ENCODE measurements around the gene PTPN13. TPM values are rescaled to one million over a fixed set of nuclear protein-coding genes. Genes with fewer than 3 reads are reported as not detected.

Gene PTPN13
- total and polyA plus RNA-seq, 2 experiments from 2014 or later, result 13.0 to 43.2 TPM

DNA sequence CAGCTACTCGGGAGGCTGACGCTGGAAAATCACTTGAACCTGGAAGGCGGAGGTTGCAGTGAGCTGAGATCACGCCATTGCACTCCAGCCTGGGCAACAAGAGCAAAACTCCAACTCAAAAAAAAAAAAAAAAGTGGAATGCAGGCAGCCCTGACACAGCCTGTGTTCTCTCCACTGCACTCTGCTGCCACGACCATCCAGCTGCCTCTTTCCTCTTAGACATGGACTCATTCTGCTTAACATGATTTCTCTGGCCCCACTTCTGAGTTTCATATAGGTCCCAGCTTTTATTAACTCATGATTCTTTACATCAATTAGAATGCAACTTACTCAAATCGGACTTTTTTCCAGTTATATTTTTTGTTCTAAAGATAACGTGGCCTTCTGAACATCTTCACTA is 225.4 kb downstream of the PTPN13 start:
- H3K4me1 ChIP-seq (ENCODE audit: insufficient read depth), result peaks cover 7% of the 10 kb centered on the region; the same call in 1 of the 2 replicates
- no peak overlapping the region for H2AFZ ChIP-seq
- H3K79me2 ChIP-seq (ENCODE audit: insufficient read depth), result no peaks in the 10 kb centered on the region
- no peaks in the 10 kb centered on the region for H3K9me2 ChIP-seq (ENCODE audit: insufficient read depth)
- no peaks in the 10 kb centered on the region for H3F3A ChIP-seq (ENCODE audit: insufficient read depth)
- no peak overlapping the region for H3K27ac ChIP-seq
- no peaks in the 10 kb centered on the region for H3K9me3 ChIP-seq (ENCODE audit: low read depth)
- H3K27me3 ChIP-seq (replicated peaks; ENCODE audit: insufficient read depth), result no peaks in the 10 kb centered on the region
- H3K36me3 ChIP-seq (ENCODE audit: low read depth), result peaks cover 15% of the 10 kb centered on the region
- no peak overlapping the region for H3K4me2 ChIP-seq (ENCODE audit: unreplicated experiment)
- H3K9ac ChIP-seq, result no peak overlapping the region
- WGBS, 2 experiments (ENCODE audit: low coverage in 1 of 2, low lambda C conversion rate in 2 of 2, missing lambda C conversion rate in 2 of 2), result 90 to 92% methylated on average over 7 of the region's 7 CpGs
- no peaks in the 10 kb centered on the region for H4K20me1 ChIP-seq (ENCODE audit: insufficient read depth)
- in situ Hi-C loops (cut with MboI), result no loop called here
- no peak for DNase-seq
- H3K4me3 ChIP-seq, result no peak overlapping the region
- no peak for TF ChIP-seq EZH2phosphoT487 (IDR thresholded peaks at IDR 0.05; ENCODE audit: insufficient read depth, low read depth)
- TF ChIP-seq EZH2 (IDR thresholded peaks at IDR 0.05; ENCODE audit: insufficient read depth, poor library complexity, severe bottlenecking), result no peak

DNA sequence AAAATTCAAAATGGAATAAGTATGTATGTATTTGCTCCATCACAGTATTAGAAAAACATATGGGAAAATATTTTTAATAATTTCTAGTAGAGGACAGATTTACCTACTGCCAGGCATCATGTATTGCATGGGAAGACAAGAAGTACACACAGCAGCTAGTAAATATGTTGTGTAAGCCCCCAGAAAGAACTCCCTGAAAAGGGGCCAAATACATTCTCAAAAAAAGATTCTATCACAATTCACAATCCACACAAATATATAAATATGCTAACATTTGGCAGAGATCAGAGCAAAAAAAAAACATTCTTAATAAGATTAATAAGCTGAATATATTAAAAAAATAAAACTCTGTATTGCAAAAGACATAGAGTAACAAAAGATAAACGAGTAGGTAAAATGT is 227.0 kb downstream of the PTPN13 start:
- Histone ChIP-seq H3K4me2 (ENCODE audit: unreplicated experiment) (no peak overlapping the region), H4K20me1 (ENCODE audit: insufficient read depth) (no peaks in the 10 kb centered on the region), H3K27me3 (replicated peaks; ENCODE audit: insufficient read depth) (no peaks in the 10 kb centered on the region), H2AFZ (no peak overlapping the region), H3K27ac (no peak overlapping the region), H3F3A (ENCODE audit: insufficient read depth) (no peaks in the 10 kb centered on the region), H3K36me3 (ENCODE audit: low read depth) (no peaks in the 10 kb centered on the region), H3K4me3 (no peak overlapping the region), H3K79me2 (ENCODE audit: insufficient read depth) (no peaks in the 10 kb centered on the region), H3K9me3 (ENCODE audit: low read depth) (no peaks in the 10 kb centered on the region), H3K4me1 (ENCODE audit: insufficient read depth) (peaks cover 5% of the 10 kb centered on the region; the same call in 1 of the 2 replicates), H3K9me2 (ENCODE audit: insufficient read depth) (no peaks in the 10 kb centered on the region), H3K9ac (no peak overlapping the region)
- in situ Hi-C loops (cut with MboI), result no loop called here
- TF ChIP-seq EZH2 (IDR thresholded peaks at IDR 0.05; ENCODE audit: insufficient read depth, poor library complexity, severe bottlenecking) (no peak), EZH2phosphoT487 (IDR thresholded peaks at IDR 0.05; ENCODE audit: insufficient read depth, low read depth) (no peak)
- WGBS, 2 experiments (ENCODE audit: low coverage in 1 of 2, low lambda C conversion rate in 2 of 2, missing lambda C conversion rate in 2 of 2), result 6 to 7% methylated on average over 1 of the region's 1 CpG
- DNase-seq, result no peak

DNA sequence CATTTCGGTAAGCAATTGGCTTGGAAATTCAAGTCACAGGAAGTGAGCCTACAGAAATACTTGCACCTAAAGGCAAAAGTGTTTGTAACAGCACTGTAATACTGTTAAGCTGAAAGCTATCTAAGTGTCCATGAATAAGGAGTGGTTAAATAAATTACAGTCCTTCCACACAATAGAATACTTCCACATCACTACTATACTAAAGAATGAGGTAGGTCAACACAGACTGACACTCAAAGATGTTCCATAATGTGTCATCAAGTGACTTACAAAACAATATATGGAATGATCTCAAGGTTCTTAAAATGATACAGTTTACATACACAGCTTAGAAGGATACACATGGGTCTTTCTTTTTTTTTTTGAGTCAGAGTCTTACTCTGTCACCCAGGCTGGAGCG is 228.0 kb downstream of the PTPN13 start:
- Histone ChIP-seq H3K4me1 (ENCODE audit: insufficient read depth) (no peaks in the 10 kb centered on the region), H3K9ac (no peak overlapping the region), H3K36me3 (ENCODE audit: low read depth) (no peaks in the 10 kb centered on the region), H2AFZ (no peak overlapping the region), H3K9me3 (ENCODE audit: low read depth) (no peaks in the 10 kb centered on the region), H4K20me1 (ENCODE audit: insufficient read depth) (no peaks in the 10 kb centered on the region), H3K4me2 (ENCODE audit: unreplicated experiment) (no peak overlapping the region), H3K27me3 (replicated peaks; ENCODE audit: insufficient read depth) (no peaks in the 10 kb centered on the region), H3K79me2 (ENCODE audit: insufficient read depth) (no peaks in the 10 kb centered on the region), H3K9me2 (ENCODE audit: insufficient read depth) (no peaks in the 10 kb centered on the region), H3K4me3 (no peak overlapping the region), H3K27ac (no peak overlapping the region), H3F3A (ENCODE audit: insufficient read depth) (no peaks in the 10 kb centered on the region)
- DNase-seq, result no peak
- no peak for TF ChIP-seq EZH2phosphoT487 (IDR thresholded peaks at IDR 0.05; ENCODE audit: insufficient read depth, low read depth)
- no peak for TF ChIP-seq EZH2 (IDR thresholded peaks at IDR 0.05; ENCODE audit: insufficient read depth, poor library complexity, severe bottlenecking)
- WGBS, 2 experiments (ENCODE audit: low coverage in 1 of 2, low lambda C conversion rate in 2 of 2, missing lambda C conversion rate in 2 of 2), result 96 to 100% methylated on average over 2 of the region's 2 CpGs
- in situ Hi-C loops (cut with MboI), result no loop called here

- in situ Hi-C loops (cut with MboI), result no loop called here
- Histone ChIP-seq H3K9me2 (ENCODE audit: insufficient read depth) (no peaks in the 10 kb centered on the region; the same call in 1 of the 2 replicates), H3K9me3 (ENCODE audit: low read depth) (no peaks in the 10 kb centered on the region), H3K4me1 (ENCODE audit: insufficient read depth) (peaks cover 1% of the 10 kb centered on the region), H3K4me3 (no peak overlapping the region), H3K27me3 (replicated peaks; ENCODE audit: insufficient read depth) (no peaks in the 10 kb centered on the region), H3K9ac (no peak overlapping the region), H3K4me2 (ENCODE audit: unreplicated experiment) (no peak overlapping the region), H3F3A (ENCODE audit: insufficient read depth) (0 out of 2 replicates have a peak, but pooled peaks cover 3% of the 10 kb centered on the region), H3K79me2 (ENCODE audit: insufficient read depth) (no peaks in the 10 kb centered on the region), H3K36me3 (ENCODE audit: low read depth) (no peaks in the 10 kb centered on the region), H4K20me1 (ENCODE audit: insufficient read depth) (no peaks in the 10 kb centered on the region), H2AFZ (no peak overlapping the region), H3K27ac (no peak overlapping the region)
- WGBS, 2 experiments (ENCODE audit: low coverage in 1 of 2, low lambda C conversion rate in 2 of 2, missing lambda C conversion rate in 2 of 2), result 72 to 76% methylated on average over 3 of the region's 3 CpGs
- no peak for TF ChIP-seq EZH2phosphoT487 (IDR thresholded peaks at IDR 0.05; ENCODE audit: insufficient read depth, low read depth)
- DNase-seq, result no peak
Observed at GRCh38 chr4:86825511-86825910, 231.4 kb downstream of the PTPN13 start.

Measured in GM23248 (cell line).